Measurements from ENCODE around the gene PDE2A.

The PDE2A gene

GRCh38 chr11:72634016-72634415 lies 40.2 kb downstream of the PDE2A start:
- DNase-seq, result no peak

- DNase-seq, result no peak
Measured at GRCh38 chr11:72633068-72633467, 41.2 kb downstream of the PDE2A start.

GRCh38 chr11:72631806-72632731 lies 42.2 kb downstream of the PDE2A start:
- DNase-seq, result no peak

- DNase-seq, result no peak
Measured at GRCh38 chr11:72630104-72630852, 43.9 kb downstream of the PDE2A start.

GRCh38 chr11:72629266-72629665 lies 45.0 kb downstream of the PDE2A start:
- DNase-seq, result no peak

- DNase-seq, result no peak
Measured at GRCh38 chr11:72627594-72628281, 46.5 kb downstream of the PDE2A start.

GRCh38 chr11:72626414-72626936 lies 47.7 kb downstream of the PDE2A start:
- DNase-seq, result no peak

GRCh38 chr11:72625691-72626413 lies 48.4 kb downstream of the PDE2A start:
- DNase-seq, result no peak

GRCh38 chr11:72624496-72625201 lies 49.6 kb downstream of the PDE2A start:
- DNase-seq, result no peak

- no peak for DNase-seq
Measured at GRCh38 chr11:72623052-72623451, 51.2 kb downstream of the PDE2A start.

GRCh38 chr11:72621008-72621610 lies 53.1 kb downstream of the PDE2A start:
- no peak for DNase-seq

GRCh38 chr11:72618803-72619202 lies 55.4 kb downstream of the PDE2A start:
- DNase-seq, result no peak

GRCh38 chr11:72617080-72617762 lies 57.0 kb downstream of the PDE2A start:
- DNase-seq, result no peak

- no peak for DNase-seq
Measured at GRCh38 chr11:72616655-72617054, 57.6 kb downstream of the PDE2A start.

GRCh38 chr11:72615329-72615728 lies 58.9 kb downstream of the PDE2A start:
- no peak for DNase-seq

- no peak for DNase-seq
Measured at GRCh38 chr11:72614381-72614780, 59.8 kb downstream of the PDE2A start.

GRCh38 chr11:72613977-72614376 lies 60.2 kb downstream of the PDE2A start:
- no peak for DNase-seq

- DNase-seq, result no peak
Measured at GRCh38 chr11:72613450-72613849, 60.8 kb downstream of the PDE2A start.

GRCh38 chr11:72609476-72609875 lies 64.7 kb downstream of the PDE2A start:
- DNase-seq, result no peak

GRCh38 chr11:72609045-72609444 lies 65.2 kb downstream of the PDE2A start:
- no peak for DNase-seq

- DNase-seq, result no peak
Measured at GRCh38 chr11:72607496-72607895, 66.7 kb downstream of the PDE2A start.
